ACC112 (cell line): ENCODE measurements around the gene CT45A9.
"Not testable (repeated sequence)": the region's sequence is repeated elsewhere in the genome, so short reads cannot be mapped to it uniquely, and the experiment has no call there.

Source experiments
- H2AFZ ChIP-seq: fragments of 200-600 bp; sonication (generic); one replicate; pipeline ENCODE4 v1.6.0; 2017; ENCODE audit warnings: antibody characterized with exemption, low read length; ENCODE audit not compliant: unreplicated experiment
- H3K27ac ChIP-seq: fragments of 200-600 bp; sonication (generic); 2 replicates; pipeline ENCODE4 v1.5.1; 2014; ENCODE audit warnings: low read depth, mild to moderate bottlenecking, antibody characterized with exemption, low read length, moderate library complexity
- H3K27me3 ChIP-seq: fragments of 200-600 bp; sonication (generic); 2 replicates; pipeline ENCODE4 v1.6.1; 2014; ENCODE audit warnings: mild to moderate bottlenecking, antibody characterized with exemption, low read length, moderate library complexity, mixed read lengths; ENCODE audit not compliant: insufficient read depth
- H3K36me3 ChIP-seq: fragments of 200-600 bp; sonication (generic); 2 replicates; pipeline ENCODE4 v1.6.1; 2016; ENCODE audit warnings: mild to moderate bottlenecking, antibody characterized with exemption, low read length, moderate library complexity, mixed read lengths; ENCODE audit not compliant: insufficient read depth
- H3K4me1 ChIP-seq: fragments of 200-600 bp; sonication (generic); one replicate; pipeline ENCODE4 v1.6.1; 2016; ENCODE audit warnings: low read length, mixed read lengths; ENCODE audit not compliant: insufficient read depth, unreplicated experiment, control insufficient read depth
- H3K4me3 ChIP-seq: fragments of 200-600 bp; sonication (generic); 2 replicates; pipeline ENCODE4 v1.5.1; 2014; ENCODE audit warnings: mild to moderate bottlenecking, low read depth, low read length
- H3K79me2 ChIP-seq: fragments of 200-600 bp; sonication (generic); one replicate; pipeline ENCODE4 v1.6.0; 2016; ENCODE audit warnings: low read length; ENCODE audit not compliant: control insufficient read depth, unreplicated experiment, insufficient read depth

Gene CT45A9

GRCh38 chrX:135837180-135837579 is 34.4 kb downstream of the CT45A9 start, which contains the start of gene CT45A7:
TSS of gene CT45A7 (minus strand) at chrX:135837280. CDS start at chrX:135833533, 3,747 bp downstream.
- not testable (repeated sequence) for H3K27ac ChIP-seq, H3K79me2 ChIP-seq, H3K36me3 ChIP-seq

GRCh38 chrX:135819912-135820311 is 51.7 kb downstream of the CT45A9 start, which contains the start of gene CT45A2:
TSS of gene CT45A2 (minus strand) at chrX:135820012. CDS start at chrX:135816265, 3,747 bp downstream.
- not testable (repeated sequence) for H3K36me3 ChIP-seq, H2AFZ ChIP-seq, H3K4me1 ChIP-seq, H3K4me3 ChIP-seq, H3K79me2 ChIP-seq, H3K27ac ChIP-seq, H3K27me3 ChIP-seq

More at GRCh38 chrX:135837180-135837579, 34.4 kb downstream of the CT45A9 start, which contains the start of gene CT45A7:
- not testable (repeated sequence) for H3K27me3 ChIP-seq, H3K4me1 ChIP-seq, H3K4me3 ChIP-seq, H2AFZ ChIP-seq
